Activated naive CD8-positive, alpha-beta T cell treated with anti-CD3 and anti-CD28 coated beads for 36 hours (primary cell): Measurements from ENCODE around the gene ABHD6. TPM values are rescaled to one million over a fixed set of nuclear protein-coding genes. Genes with fewer than 3 reads are reported as not detected.

ENCODE experiments used
- DNase-seq: peaks from one replicate; pipeline ENCODE4 v3.0.0; 2021
- H3K27ac Mint-ChIP-seq: one replicate; pipeline ENCODE4 v1.8.0; 2022; ENCODE audit warnings: mild to moderate bottlenecking, moderate library complexity, mixed read lengths
- H3K27me3 Mint-ChIP-seq: one replicate; pipeline ENCODE4 v1.8.0; 2022; ENCODE audit warnings: mild to moderate bottlenecking, mixed read lengths
- H3K36me3 Mint-ChIP-seq: one replicate; pipeline ENCODE4 v1.8.0; 2021; ENCODE audit warnings: mild to moderate bottlenecking, mixed read lengths
- H3K4me1 Mint-ChIP-seq: one replicate; pipeline ENCODE4 v1.8.0; 2021; ENCODE audit warnings: mixed read lengths
- H3K4me3 Mint-ChIP-seq: one replicate; pipeline ENCODE4 v1.8.0; 2022; ENCODE audit warnings: mild to moderate bottlenecking, moderate library complexity, mixed read lengths
- H3K9me3 Mint-ChIP-seq: one replicate; pipeline ENCODE4 v1.8.0; 2022; ENCODE audit warnings: mixed read lengths
- total RNA-seq, 2 experiments: library from RNA; stranded (reverse); gene quantifications; one replicate each; pipeline ENCODE4 v1.2.3, GENCODE V29; 2021

The ABHD6 gene
- total RNA-seq, 2 experiments from 2014 or later, result 6.0 to 6.4 TPM

DNA sequence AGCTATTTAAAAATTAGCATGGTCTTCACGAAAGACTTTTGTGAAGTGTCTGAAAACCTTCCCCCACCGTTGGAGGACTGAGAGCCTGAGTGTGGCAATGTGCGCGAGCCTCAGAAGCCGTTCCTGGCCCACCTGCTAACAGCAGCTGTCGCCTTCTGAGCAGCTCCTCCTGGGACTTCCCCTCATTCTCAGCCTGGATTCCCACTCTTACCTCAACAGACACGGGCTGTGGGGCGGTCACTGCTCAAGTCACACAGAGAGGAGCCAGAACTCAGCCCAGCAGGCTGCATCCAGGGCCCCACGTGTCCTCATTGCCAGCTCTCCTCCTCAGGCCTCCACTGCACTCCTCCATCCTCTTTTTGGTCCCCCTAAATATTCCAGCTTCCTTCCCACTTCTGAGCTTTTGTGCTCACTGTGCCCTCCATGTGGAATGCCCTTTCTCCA lies 34.7 kb upstream of the ABHD6 start:
- H3K4me1 Mint-ChIP-seq, result peaks cover 12% of the 10 kb centered on the region

GRCh38 chr3:58203541-58203940 lies 34.1 kb upstream of the ABHD6 start:
- no peak for DNase-seq
- peaks cover 3% of the 10 kb centered on the region for H3K36me3 Mint-ChIP-seq
- peaks cover 10% of the 10 kb centered on the region for H3K9me3 Mint-ChIP-seq
- peaks cover 14% of the 10 kb centered on the region for H3K27me3 Mint-ChIP-seq
- no peak overlapping the region for H3K27ac Mint-ChIP-seq
- H3K4me3 Mint-ChIP-seq, result no peak overlapping the region
- H3K4me1 Mint-ChIP-seq, result peaks cover 12% of the 10 kb centered on the region

More for the DNA sequence above, 34.7 kb upstream of the ABHD6 start:
- no peak for DNase-seq
- no peak overlapping the region for H3K4me3 Mint-ChIP-seq
- no peak overlapping the region for H3K27ac Mint-ChIP-seq
- peaks cover 10% of the 10 kb centered on the region for H3K9me3 Mint-ChIP-seq
- H3K36me3 Mint-ChIP-seq, result peaks cover 3% of the 10 kb centered on the region
- peaks cover 14% of the 10 kb centered on the region for H3K27me3 Mint-ChIP-seq

DNA sequence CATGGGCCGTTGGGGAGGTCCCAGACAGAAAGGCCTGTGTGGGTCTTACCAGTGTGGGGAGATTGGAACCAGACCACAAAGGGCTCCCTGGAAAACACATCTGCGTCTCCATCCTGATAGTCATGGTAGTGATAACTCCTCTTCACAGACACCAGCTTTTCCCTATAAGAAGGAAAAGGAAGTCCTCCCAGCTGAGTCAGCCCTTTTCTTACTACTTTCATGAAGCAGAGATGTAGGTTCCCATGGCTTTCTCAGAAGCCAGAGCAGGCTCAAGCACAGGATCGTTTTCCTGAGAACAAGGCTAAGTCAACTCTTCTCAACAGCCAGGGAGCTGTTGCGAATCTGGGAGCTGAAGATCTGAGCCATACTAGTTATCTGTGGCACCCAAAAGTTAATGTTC lies 32.9 kb upstream of the ABHD6 start:
- DNase-seq, result no peak
- Mint-ChIP-seq H3K4me1 (peaks cover 12% of the 10 kb centered on the region), H3K36me3 (peaks cover 3% of the 10 kb centered on the region), H3K9me3 (peaks cover 10% of the 10 kb centered on the region), H3K4me3 (no peak overlapping the region), H3K27me3 (peaks cover 15% of the 10 kb centered on the region), H3K27ac (no peak overlapping the region)

DNA sequence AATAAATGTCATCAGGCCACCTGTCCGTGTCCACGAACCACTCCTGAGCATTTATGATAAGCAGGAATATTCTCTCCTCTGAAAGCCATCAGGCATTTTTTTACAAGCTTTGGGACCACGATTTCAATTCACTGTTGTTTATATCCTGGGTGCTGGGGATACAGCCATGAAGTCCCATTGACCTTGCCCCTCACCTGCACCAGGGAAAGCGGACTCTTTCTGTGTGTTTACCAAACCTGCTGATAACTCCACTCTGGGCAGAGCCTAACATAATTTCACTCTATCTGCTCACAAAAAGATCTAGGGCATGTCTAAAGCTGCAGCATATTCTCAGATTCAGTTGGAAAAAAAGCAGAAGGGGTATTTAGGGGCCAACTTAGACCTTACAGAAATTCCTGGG lies 31.6 kb upstream of the ABHD6 start:
- H3K4me1 Mint-ChIP-seq, result peaks cover 6% of the 10 kb centered on the region
- H3K9me3 Mint-ChIP-seq, result peaks cover 10% of the 10 kb centered on the region
- no peak overlapping the region for H3K27ac Mint-ChIP-seq
- no peak for DNase-seq
- H3K4me3 Mint-ChIP-seq, result no peak overlapping the region
- peaks cover 3% of the 10 kb centered on the region for H3K36me3 Mint-ChIP-seq
- H3K27me3 Mint-ChIP-seq, result peaks cover 14% of the 10 kb centered on the region

GRCh38 chr3:58206406-58207011 lies 31.1 kb upstream of the ABHD6 start:
- H3K4me1 Mint-ChIP-seq, result peaks cover 4% of the 10 kb centered on the region
- peaks cover 7% of the 10 kb centered on the region for H3K9me3 Mint-ChIP-seq
- no peak overlapping the region for H3K4me3 Mint-ChIP-seq
- no peak for DNase-seq
- peaks cover 11% of the 10 kb centered on the region for H3K27me3 Mint-ChIP-seq
- no peak overlapping the region for H3K27ac Mint-ChIP-seq
- peaks cover 3% of the 10 kb centered on the region for H3K36me3 Mint-ChIP-seq

GRCh38 chr3:58207954-58208353 lies 29.6 kb upstream of the ABHD6 start:
- Mint-ChIP-seq H3K27me3 (peaks cover 9% of the 10 kb centered on the region), H3K36me3 (no peaks in the 10 kb centered on the region), H3K27ac (no peak overlapping the region), H3K4me3 (no peak overlapping the region), H3K9me3 (peaks cover 3% of the 10 kb centered on the region), H3K4me1 (peaks cover 4% of the 10 kb centered on the region)
- DNase-seq, result no peak

GRCh38 chr3:58209933-58210332 lies 27.7 kb upstream of the ABHD6 start:
- DNase-seq, result no peak
- H3K4me3 Mint-ChIP-seq, result no peak overlapping the region
- no peaks in the 10 kb centered on the region for H3K9me3 Mint-ChIP-seq
- peaks cover 6% of the 10 kb centered on the region for H3K27me3 Mint-ChIP-seq
- H3K27ac Mint-ChIP-seq, result no peak overlapping the region
- H3K36me3 Mint-ChIP-seq, result no peaks in the 10 kb centered on the region
- H3K4me1 Mint-ChIP-seq, result peaks cover 13% of the 10 kb centered on the region

DNA sequence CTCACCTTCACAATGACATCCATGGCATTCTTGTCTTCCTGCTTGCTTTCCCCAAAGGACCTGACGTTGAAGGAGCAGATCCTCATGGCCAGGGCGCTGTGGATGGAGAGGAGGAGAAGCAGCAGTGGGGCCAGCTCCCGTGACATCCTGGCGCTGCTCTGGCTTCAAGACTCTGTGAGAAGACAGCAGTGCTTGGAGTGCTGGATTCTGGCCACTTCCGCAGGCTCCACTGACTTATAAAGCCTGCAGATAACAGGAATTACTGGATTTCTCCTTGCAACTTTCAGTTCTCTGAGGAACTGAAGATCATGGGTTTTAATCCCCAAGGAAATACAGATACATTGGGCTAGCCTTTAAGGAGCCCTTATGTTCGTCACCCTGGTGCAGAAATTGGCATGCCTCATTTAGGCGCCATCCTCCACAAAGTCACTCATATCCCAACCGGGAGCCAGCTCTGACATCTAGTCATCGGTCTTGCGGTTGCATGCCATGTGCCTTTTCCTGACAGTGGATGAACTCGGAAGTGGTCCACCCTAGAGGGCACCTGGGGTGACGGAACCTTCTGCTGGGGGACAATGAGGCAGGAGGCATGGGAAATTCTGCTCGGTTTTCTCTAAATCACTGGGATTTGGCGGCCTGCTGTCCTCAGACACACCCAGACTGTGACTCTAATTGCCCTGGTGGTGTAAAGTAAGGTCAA lies 26.7 kb upstream of the ABHD6 start, which contains the start of gene DNASE1L3:
TSS of gene DNASE1L3 (minus strand) at position 212 of the 700 bp plus-strand sequence. CDS start at position 146, 66 bp downstream.
- no peak within 1 kb of the TSS for H3K27ac Mint-ChIP-seq
- no peaks in the 10 kb centered on the region for H3K9me3 Mint-ChIP-seq

GRCh38 chr3:58214484-58215316 lies 22.9 kb upstream of the ABHD6 start:
- H3K27ac Mint-ChIP-seq, result peak overlapping the region; percentile 82
- no peaks in the 10 kb centered on the region for H3K36me3 Mint-ChIP-seq
- H3K4me3 Mint-ChIP-seq, result peak overlapping the region; percentile 32
- peaks cover 31% of the 10 kb centered on the region for H3K4me1 Mint-ChIP-seq
- no peaks in the 10 kb centered on the region for H3K9me3 Mint-ChIP-seq
- H3K27me3 Mint-ChIP-seq, result peaks cover 4% of the 10 kb centered on the region
- peak; percentile 71 for DNase-seq

More for the DNA sequence above, 26.7 kb upstream of the ABHD6 start, which contains the start of gene DNASE1L3:
- no peaks in the 10 kb centered on the region for H3K36me3 Mint-ChIP-seq
- H3K4me3 Mint-ChIP-seq, result no peak within 1 kb of the TSS
- no peak for DNase-seq
- H3K27me3 Mint-ChIP-seq, result peaks cover 6% of the 10 kb centered on the region
- peaks cover 22% of the 10 kb centered on the region for H3K4me1 Mint-ChIP-seq

GRCh38 chr3:58215317-58216025 lies 22.1 kb upstream of the ABHD6 start:
- Mint-ChIP-seq H3K9me3 (no peaks in the 10 kb centered on the region), H3K27me3 (no peaks in the 10 kb centered on the region), H3K27ac (peak overlapping the region; percentile 82), H3K36me3 (no peaks in the 10 kb centered on the region), H3K4me1 (peaks cover 31% of the 10 kb centered on the region), H3K4me3 (no peak overlapping the region)
- DNase-seq, result no peak

DNA sequence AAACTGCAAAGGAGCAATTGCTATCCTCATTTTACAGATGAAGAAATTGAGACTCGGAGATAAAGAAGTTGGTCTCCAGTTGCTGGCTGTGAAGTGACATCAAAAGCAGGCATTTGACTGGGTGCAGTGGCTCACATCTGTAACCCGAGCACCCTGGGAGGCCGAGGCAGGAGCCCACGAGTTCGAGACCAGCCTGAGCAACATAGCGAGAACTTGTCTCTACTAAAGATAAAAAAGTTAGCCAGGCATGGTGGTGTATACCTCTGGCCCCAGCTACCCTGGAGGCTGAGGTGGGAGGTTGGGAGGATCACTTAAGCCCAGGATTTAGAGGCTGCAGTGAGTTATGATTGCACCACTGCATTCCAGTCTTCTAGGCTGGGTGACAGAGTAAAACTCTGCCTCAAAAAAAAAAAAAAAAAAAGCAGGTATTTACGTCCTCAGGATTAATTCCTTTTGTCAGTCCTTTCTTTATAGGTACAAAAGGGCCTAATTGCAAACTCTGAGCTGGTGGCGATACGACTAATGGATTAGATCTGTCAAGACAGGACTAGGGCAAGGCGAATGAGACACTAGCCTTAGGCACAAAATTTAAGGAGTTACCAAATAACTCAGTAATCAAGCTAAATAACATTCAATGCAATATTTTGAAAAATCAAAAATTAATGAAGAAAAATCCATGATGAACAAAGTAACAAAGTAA lies 20.9 kb upstream of the ABHD6 start:
- peaks cover 31% of the 10 kb centered on the region for H3K4me1 Mint-ChIP-seq
- H3K36me3 Mint-ChIP-seq, result no peaks in the 10 kb centered on the region
- DNase-seq, result no peak
- no peaks in the 10 kb centered on the region for H3K9me3 Mint-ChIP-seq
- H3K4me3 Mint-ChIP-seq, result no peak overlapping the region
- H3K27me3 Mint-ChIP-seq, result no peaks in the 10 kb centered on the region
- no peak overlapping the region for H3K27ac Mint-ChIP-seq

GRCh38 chr3:58217209-58217811 lies 20.3 kb upstream of the ABHD6 start:
- Mint-ChIP-seq H3K4me3 (no peak overlapping the region), H3K36me3 (no peaks in the 10 kb centered on the region), H3K4me1 (peaks cover 31% of the 10 kb centered on the region), H3K27me3 (no peaks in the 10 kb centered on the region), H3K9me3 (no peaks in the 10 kb centered on the region), H3K27ac (no peak overlapping the region)
- peak; percentile 64 for DNase-seq

DNA sequence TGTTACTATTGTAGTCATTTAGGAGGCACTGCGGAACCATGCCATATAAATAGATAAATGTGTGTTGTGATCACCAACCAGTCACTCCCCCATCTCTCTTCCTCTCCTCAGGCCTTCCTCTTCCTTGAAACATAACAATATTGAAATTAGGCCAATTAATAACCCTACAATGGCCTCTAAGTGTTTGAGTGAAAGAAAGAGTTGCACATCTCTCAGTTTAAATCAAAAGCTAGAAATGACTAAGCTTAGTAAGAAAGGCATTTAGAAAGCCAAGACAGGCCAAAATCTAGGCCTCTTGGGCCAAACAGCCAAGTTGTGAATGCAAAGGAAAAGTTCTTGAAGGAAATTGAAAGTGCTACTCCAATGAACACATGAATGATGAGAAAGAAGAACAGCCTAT lies 18.7 kb upstream of the ABHD6 start:
- no peak overlapping the region for H3K4me3 Mint-ChIP-seq
- peaks cover 31% of the 10 kb centered on the region for H3K4me1 Mint-ChIP-seq
- H3K9me3 Mint-ChIP-seq, result no peaks in the 10 kb centered on the region
- no peak overlapping the region for H3K27ac Mint-ChIP-seq
- H3K36me3 Mint-ChIP-seq, result no peaks in the 10 kb centered on the region
- H3K27me3 Mint-ChIP-seq, result no peaks in the 10 kb centered on the region
- DNase-seq, result no peak
